22Rv1 (cell line): ENCODE results near the gene C1QA.

Source experiments
- CTCF ChIP-seq: fragments of 450-650 bp; IDR thresholded peaks from 2 replicates; pipeline ENCODE4 v1.5.1; 2017; ENCODE audit warnings: mild to moderate bottlenecking
- ZFX ChIP-seq: fragments of 450-650 bp; IDR thresholded peaks from 2 replicates; pipeline ENCODE4 v1.6.1; 2017; ENCODE audit warnings: antibody characterized with exemption, borderline replicate concordance

DNA sequence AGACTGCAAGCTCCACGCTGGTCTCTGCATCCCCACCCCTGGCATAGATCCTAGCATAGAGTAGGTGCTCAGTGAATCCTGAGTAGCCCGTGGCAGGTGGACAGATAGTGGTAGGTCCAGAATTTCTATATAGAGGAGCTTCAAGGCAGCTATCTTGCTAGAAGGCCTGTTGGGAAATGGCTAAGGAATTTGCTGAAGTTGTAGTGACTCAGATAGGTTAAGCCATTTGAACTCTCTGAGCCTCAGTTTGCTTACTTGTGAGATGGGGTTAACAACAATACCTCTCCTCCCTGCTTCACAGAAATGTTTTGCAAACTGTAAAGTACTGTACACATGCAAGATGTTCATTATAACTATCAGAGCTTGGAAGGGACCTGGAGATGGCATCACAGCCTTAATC is 50.8 kb downstream of the C1QA start:
- TF ChIP-seq CTCF, result no peak
- no peak for TF ChIP-seq ZFX
